Measurements from ENCODE around the gene CAMK1D. TPM values are rescaled to one million over a fixed set of nuclear protein-coding genes. Genes with fewer than 3 reads are reported as not detected.
A peak's percentile ranks its signal among the peaks of the same experiment; 100 is the strongest.

The CAMK1D gene
- total RNA-seq, 2 experiments from 2014 or later = 28.8 to 35.3 TPM

DNA sequence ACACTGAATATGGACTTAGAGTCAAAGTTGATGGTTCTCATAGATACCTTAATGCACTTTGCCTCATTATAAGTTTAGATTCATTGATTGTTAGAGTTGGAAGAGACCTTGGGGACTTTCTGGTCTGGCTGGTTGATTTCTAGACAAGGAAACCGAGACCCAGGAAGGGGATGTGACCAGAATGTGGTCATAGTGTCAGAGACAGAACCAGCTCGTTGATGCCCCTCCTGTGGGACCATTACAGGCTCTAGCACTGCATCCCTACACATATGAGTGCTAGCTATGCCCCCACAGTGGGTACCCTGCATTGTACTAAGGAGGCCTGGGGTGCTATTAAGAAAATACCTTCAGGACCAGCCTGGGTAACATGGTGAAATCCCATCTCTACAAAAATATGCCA, 306.6 kb downstream of the CAMK1D start:
- Mint-ChIP-seq H3K36me3 (ENCODE audit: low read depth) (peaks cover 29% of the 10 kb centered on the region), H3K9me3 (no peaks in the 10 kb centered on the region), H3K4me3 (peak overlapping the region; percentile 23), H3K4me1 (ENCODE audit: low read depth) (peaks cover 8% of the 10 kb centered on the region), H3K27ac (no peak overlapping the region), H3K27me3 (no peaks in the 10 kb centered on the region)
- intact Hi-C loops (cut with DNase I, micrococcal nuclease) = loop anchor here (1.0 to 10.0 kb wide), 6 partner anchors 55 to 441 kb away; partner anchors contain the start of gene CAMK1D (in 1 of the 2)
- no peaks in the 10 kb centered on the region for H3K27me3 ChIP-seq (ENCODE audit: control insufficient read depth in 1 of 2, insufficient read depth in 2 of 2, low read length in 2 of 2)
- H3K36me3 ChIP-seq (ENCODE audit: insufficient read depth, low read length) = no peaks in the 10 kb centered on the region
- TF ChIP-seq, protein P1, sequence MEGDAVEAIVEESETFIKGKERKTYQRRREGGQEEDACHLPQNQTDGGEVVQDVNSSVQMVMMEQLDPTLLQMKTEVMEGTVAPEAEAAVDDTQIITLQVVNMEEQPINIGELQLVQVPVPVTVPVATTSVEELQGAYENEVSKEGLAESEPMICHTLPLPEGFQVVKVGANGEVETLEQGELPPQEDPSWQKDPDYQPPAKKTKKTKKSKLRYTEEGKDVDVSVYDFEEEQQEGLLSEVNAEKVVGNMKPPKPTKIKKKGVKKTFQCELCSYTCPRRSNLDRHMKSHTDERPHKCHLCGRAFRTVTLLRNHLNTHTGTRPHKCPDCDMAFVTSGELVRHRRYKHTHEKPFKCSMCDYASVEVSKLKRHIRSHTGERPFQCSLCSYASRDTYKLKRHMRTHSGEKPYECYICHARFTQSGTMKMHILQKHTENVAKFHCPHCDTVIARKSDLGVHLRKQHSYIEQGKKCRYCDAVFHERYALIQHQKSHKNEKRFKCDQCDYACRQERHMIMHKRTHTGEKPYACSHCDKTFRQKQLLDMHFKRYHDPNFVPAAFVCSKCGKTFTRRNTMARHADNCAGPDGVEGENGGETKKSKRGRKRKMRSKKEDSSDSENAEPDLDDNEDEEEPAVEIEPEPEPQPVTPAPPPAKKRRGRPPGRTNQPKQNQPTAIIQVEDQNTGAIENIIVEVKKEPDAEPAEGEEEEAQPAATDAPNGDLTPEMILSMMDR (IDR thresholded peaks at IDR 0.05) = no peak
- H3K9me3 ChIP-seq (ENCODE audit: control insufficient read depth in 1 of 2, insufficient read depth in 1 of 2, low read length in 2 of 2) = peaks cover 0 to 8% of the 10 kb centered on the region in 2 experiments
- no peak overlapping the region for H3K27ac ChIP-seq (ENCODE audit: low read depth in 1 of 2, low read length in 2 of 2)
- no peak overlapping the region for H3K4me3 ChIP-seq (ENCODE audit: low read length)
- DNase-seq (no peak), ATAC-seq (ENCODE audit: poor library complexity) (peak; percentile 17)
- ChIA-PET POLR2A (interaction anchor here (0.6 to 1.6 kb wide), 8 partner anchors 50 to 460 kb away, joined by 3 to 19 read pairs (median 4); partner anchors contain the start of genes CAMK1D, CDC123 and NUDT5), CTCF (interaction anchor here (0.5 to 3.8 kb wide), 20 partner anchors 9 to 460 kb away, joined by 3 to 41 read pairs (median 4); partner anchors contain the start of genes CAMK1D, CDC123 and NUDT5)
- peaks cover 4% of the 10 kb centered on the region for H3K4me1 ChIP-seq (ENCODE audit: insufficient read depth, low read length)

DNA sequence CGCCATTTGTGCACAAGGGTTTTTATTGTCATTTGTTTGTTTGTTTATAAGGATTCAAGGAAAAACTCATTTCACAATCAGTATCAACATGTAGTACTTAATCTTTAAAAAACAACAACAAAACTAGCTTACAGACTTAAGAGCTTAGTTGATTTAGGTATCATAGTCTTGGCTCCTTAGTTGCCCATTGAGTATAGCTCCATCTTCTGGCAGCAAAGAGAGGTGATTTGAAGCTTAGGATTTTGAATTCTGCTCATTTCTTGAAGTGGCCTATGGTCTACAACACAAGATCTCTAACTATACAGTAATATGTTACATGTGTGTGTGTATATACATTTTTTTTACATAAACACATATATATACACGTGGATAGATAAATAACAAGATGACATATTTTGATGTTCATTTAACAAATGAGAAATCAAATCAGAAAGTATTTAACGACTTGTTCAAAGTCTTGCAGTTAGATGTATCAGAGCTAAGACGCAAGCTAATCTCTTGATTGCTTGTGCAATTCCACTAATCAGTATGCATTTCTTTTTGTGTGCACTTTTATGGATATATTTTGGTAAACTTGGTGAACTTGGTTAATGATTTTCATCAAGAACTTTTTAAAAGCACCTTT, 307.3 kb downstream of the CAMK1D start:
- CTCF ChIA-PET = interaction anchor here (0.5 to 3.8 kb wide), 20 partner anchors 8 to 461 kb away, joined by 3 to 41 read pairs (median 4); partner anchors contain the start of genes CAMK1D, CDC123 and NUDT5

DNA sequence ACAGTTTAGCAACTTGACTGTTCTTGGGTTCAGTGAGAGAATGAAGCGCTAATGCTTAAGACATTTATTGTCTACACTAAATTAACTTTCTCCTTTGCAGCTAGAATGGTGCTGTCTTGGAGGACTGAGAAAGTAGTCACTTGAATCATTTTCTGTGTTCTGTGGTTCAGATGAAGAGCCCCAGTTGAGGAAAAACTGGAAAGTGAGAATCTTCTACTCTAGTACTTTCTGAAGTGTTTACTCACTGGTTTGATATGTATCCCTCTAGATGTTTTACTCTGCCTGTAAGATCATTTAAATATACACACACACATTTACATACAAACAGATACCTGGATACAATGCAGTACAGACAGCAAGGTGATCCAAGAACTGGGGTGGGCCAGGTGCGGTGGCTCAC, 308.1 kb downstream of the CAMK1D start:
- Mint-ChIP-seq H3K27ac (no peak overlapping the region), H3K4me3 (no peak overlapping the region), H3K9me3 (no peaks in the 10 kb centered on the region), H3K4me1 (ENCODE audit: low read depth) (peaks cover 8% of the 10 kb centered on the region), H3K27me3 (no peaks in the 10 kb centered on the region), H3K36me3 (ENCODE audit: low read depth) (peaks cover 28% of the 10 kb centered on the region)
- Histone ChIP-seq H3K4me3 (ENCODE audit: low read length) (no peak overlapping the region), H3K27ac (ENCODE audit: low read depth in 1 of 2, low read length in 2 of 2) (no peak overlapping the region), H3K27me3 (ENCODE audit: control insufficient read depth in 1 of 2, insufficient read depth in 2 of 2, low read length in 2 of 2) (no peaks in the 10 kb centered on the region), H3K36me3 (ENCODE audit: insufficient read depth, low read length) (no peaks in the 10 kb centered on the region), H3K4me1 (ENCODE audit: insufficient read depth, low read length) (peaks cover 4% of the 10 kb centered on the region), H3K9me3 (ENCODE audit: control insufficient read depth in 1 of 2, insufficient read depth in 1 of 2, low read length in 2 of 2) (peaks cover 0 to 8% of the 10 kb centered on the region in 2 experiments)
- DNase-seq (no peak), ATAC-seq (ENCODE audit: poor library complexity) (no peak)
- ChIA-PET CTCF (interaction anchor here (1.3 to 3.8 kb wide), 4 partner anchors 13 to 443 kb away, joined by 4 to 41 read pairs (median 10); no protein-coding TSS in a partner anchor), POLR2A (no interaction called here)
- intact Hi-C loops (cut with DNase I, micrococcal nuclease) = loop anchor here (2.0 to 10.0 kb wide), 4 partner anchors 53 to 443 kb away; partner anchors contain the start of gene CAMK1D (in 1 of the 2)
- TF ChIP-seq, protein P1 (IDR thresholded peaks at IDR 0.05) = no peak

More for the DNA sequence above, 307.3 kb downstream of the CAMK1D start:
- intact Hi-C loops (cut with DNase I, micrococcal nuclease) = loop anchor here (1.0 to 10.0 kb wide), 6 partner anchors 54 to 442 kb away; partner anchors contain the start of gene CAMK1D (in 1 of the 2)
- peaks cover 8% of the 10 kb centered on the region for H3K4me1 Mint-ChIP-seq (ENCODE audit: low read depth)
- H3K36me3 ChIP-seq (ENCODE audit: insufficient read depth, low read length) = no peaks in the 10 kb centered on the region
- H3K4me3 Mint-ChIP-seq = peak overlapping the region; percentile 23
- no peak overlapping the region for H3K27ac Mint-ChIP-seq
- H3K4me3 ChIP-seq (ENCODE audit: low read length) = no peak overlapping the region
- peaks cover 4% of the 10 kb centered on the region for H3K4me1 ChIP-seq (ENCODE audit: insufficient read depth, low read length)
- H3K9me3 ChIP-seq (ENCODE audit: control insufficient read depth in 1 of 2, insufficient read depth in 1 of 2, low read length in 2 of 2) = peaks cover 0 to 8% of the 10 kb centered on the region in 2 experiments
- TF ChIP-seq, protein P1 (IDR thresholded peaks at IDR 0.05) = peak; percentile 75
- peak; percentile 86 for ATAC-seq (ENCODE audit: poor library complexity)
- peak in 4 of 14 experiments; percentile 10 to 71 (median 70) for DNase-seq
- H3K27me3 Mint-ChIP-seq = no peaks in the 10 kb centered on the region
- H3K9me3 Mint-ChIP-seq = no peaks in the 10 kb centered on the region
- H3K27me3 ChIP-seq (ENCODE audit: control insufficient read depth in 1 of 2, insufficient read depth in 2 of 2, low read length in 2 of 2) = no peaks in the 10 kb centered on the region
- H3K27ac ChIP-seq (ENCODE audit: low read depth in 1 of 2, low read length in 2 of 2) = no peak overlapping the region
- POLR2A ChIA-PET = interaction anchor here (0.6 to 1.6 kb wide), 9 partner anchors 11 to 461 kb away, joined by 3 to 19 read pairs (median 3); partner anchors contain the start of genes CAMK1D, CDC123 and NUDT5
- H3K36me3 Mint-ChIP-seq (ENCODE audit: low read depth) = peaks cover 29% of the 10 kb centered on the region

Measured in CD4-positive, alpha-beta T cell (primary cell).